ENCODE data around the gene DLG2. TPM values are rescaled to one million over a fixed set of nuclear protein-coding genes. Genes with fewer than 3 reads are reported as not detected.

Gene DLG2
- polyA plus RNA-seq, 1 experiment, result 0.68 TPM

GRCh38 chr11:85494396-85494795 is 132.7 kb downstream of the DLG2 start:
- no peaks in the 10 kb centered on the region for H3K27me3 ChIP-seq (ENCODE audit: control insufficient read depth, insufficient read depth, low read length)
- POLR2A ChIA-PET, result no interaction called here
- H3K9me3 ChIP-seq (ENCODE audit: control insufficient read depth, insufficient read depth, low read length), result no peaks in the 10 kb centered on the region
- H3K4me3 ChIP-seq (ENCODE audit: low read depth, low read length), result no peak overlapping the region
- TF ChIP-seq CTCF (IDR thresholded peaks at IDR 0.05; ENCODE audit: low read depth, low read length), result no peak
- no peak overlapping the region for H3K27ac ChIP-seq (ENCODE audit: low read depth, low read length)
- CTCF ChIA-PET, result no interaction called here
- no peak for DNase-seq (ENCODE audit: low read depth, low spot score)

GRCh38 chr11:85485902-85486301 is 141.2 kb downstream of the DLG2 start:
- H3K27me3 ChIP-seq (ENCODE audit: control insufficient read depth, insufficient read depth, low read length), result no peaks in the 10 kb centered on the region
- POLR2A ChIA-PET, result no interaction called here
- H3K27ac ChIP-seq (ENCODE audit: low read depth, low read length), result no peak overlapping the region
- no peak for DNase-seq (ENCODE audit: low read depth, low spot score)
- no peak overlapping the region for H3K4me3 ChIP-seq (ENCODE audit: low read depth, low read length)
- CTCF ChIA-PET, result no interaction called here
- no peak for TF ChIP-seq CTCF (IDR thresholded peaks at IDR 0.05; ENCODE audit: low read depth, low read length)
- peaks cover 12% of the 10 kb centered on the region for H3K9me3 ChIP-seq (ENCODE audit: control insufficient read depth, insufficient read depth, low read length)

GRCh38 chr11:85483861-85484260 is 143.3 kb downstream of the DLG2 start:
- no peak overlapping the region for H3K4me3 ChIP-seq (ENCODE audit: low read depth, low read length)
- no peak for TF ChIP-seq CTCF (IDR thresholded peaks at IDR 0.05; ENCODE audit: low read depth, low read length)
- H3K27ac ChIP-seq (ENCODE audit: low read depth, low read length), result no peak overlapping the region
- peaks cover 12% of the 10 kb centered on the region for H3K9me3 ChIP-seq (ENCODE audit: control insufficient read depth, insufficient read depth, low read length)
- POLR2A ChIA-PET, result no interaction called here
- no peaks in the 10 kb centered on the region for H3K27me3 ChIP-seq (ENCODE audit: control insufficient read depth, insufficient read depth, low read length)
- CTCF ChIA-PET, result no interaction called here
- peak; percentile 3 for DNase-seq (ENCODE audit: low read depth, low spot score)

GRCh38 chr11:85481862-85482261 is 145.3 kb downstream of the DLG2 start:
- Histone ChIP-seq H3K4me3 (ENCODE audit: low read depth, low read length) (no peak overlapping the region), H3K27me3 (ENCODE audit: control insufficient read depth, insufficient read depth, low read length) (no peaks in the 10 kb centered on the region), H3K9me3 (ENCODE audit: control insufficient read depth, insufficient read depth, low read length) (peaks cover 12% of the 10 kb centered on the region), H3K27ac (ENCODE audit: low read depth, low read length) (no peak overlapping the region)
- no peak for TF ChIP-seq CTCF (IDR thresholded peaks at IDR 0.05; ENCODE audit: low read depth, low read length)
- no peak for DNase-seq (ENCODE audit: low read depth, low spot score)
- POLR2A ChIA-PET, result no interaction called here
- CTCF ChIA-PET, result no interaction called here

GRCh38 chr11:85475660-85476517 is 151.3 kb downstream of the DLG2 start:
- DNase-seq (ENCODE audit: low read depth, low spot score), result no peak
- POLR2A ChIA-PET, result no interaction called here
- TF ChIP-seq CTCF (IDR thresholded peaks at IDR 0.05; ENCODE audit: low read depth, low read length), result no peak
- H3K9me3 ChIP-seq (ENCODE audit: control insufficient read depth, insufficient read depth, low read length), result peaks cover 8% of the 10 kb centered on the region; the same call in 1 of the 2 replicates
- H3K27ac ChIP-seq (ENCODE audit: low read depth, low read length), result no peak overlapping the region
- no peak overlapping the region for H3K4me3 ChIP-seq (ENCODE audit: low read depth, low read length)
- CTCF ChIA-PET, result no interaction called here
- no peaks in the 10 kb centered on the region for H3K27me3 ChIP-seq (ENCODE audit: control insufficient read depth, insufficient read depth, low read length)
